ENCODE results near the gene MMP19.

Gene MMP19

GRCh38 chr12:55797068-55797467, 45.7 kb downstream of the MMP19 start:
- FAIRE-seq (no peak), DNase-seq (ENCODE audit: insufficient read length, low spot score) (no peak)
- TF ChIP-seq POLR2AphosphoS5 (IDR thresholded peaks at IDR 0.05; ENCODE audit: low read depth, low read length) = no peak
- TF ChIP-seq POLR2A (IDR thresholded peaks at IDR 0.05; ENCODE audit: low read depth, low read length) = no peak
- no peak for TF ChIP-seq TAF1 (IDR thresholded peaks at IDR 0.05; ENCODE audit: low read depth, low read length)
- TF ChIP-seq SPI1 (IDR thresholded peaks at IDR 0.05; ENCODE audit: low read depth, low read length) = no peak
- TF ChIP-seq POU2F2 (IDR thresholded peaks at IDR 0.05; ENCODE audit: low read depth, low read length) = no peak
- no peak for TF ChIP-seq PAX5 (IDR thresholded peaks at IDR 0.05; ENCODE audit: insufficient read depth, low read length, severe bottlenecking)

- DNase-seq (ENCODE audit: insufficient read length, low spot score) (no peak), FAIRE-seq (no peak)
- TF ChIP-seq POLR2A (IDR thresholded peaks at IDR 0.05; ENCODE audit: low read depth, low read length) (no peak), POU2F2 (IDR thresholded peaks at IDR 0.05; ENCODE audit: low read depth, low read length) (no peak), TAF1 (IDR thresholded peaks at IDR 0.05; ENCODE audit: low read depth, low read length) (no peak), SPI1 (IDR thresholded peaks at IDR 0.05; ENCODE audit: low read depth, low read length) (no peak), POLR2AphosphoS5 (IDR thresholded peaks at IDR 0.05; ENCODE audit: low read depth, low read length) (no peak), PAX5 (IDR thresholded peaks at IDR 0.05; ENCODE audit: insufficient read depth, low read length, severe bottlenecking) (no peak)
Observed at GRCh38 chr12:55795950-55796349, 46.8 kb downstream of the MMP19 start.

- TF ChIP-seq PAX5 (IDR thresholded peaks at IDR 0.05; ENCODE audit: insufficient read depth, low read length, severe bottlenecking) = no peak
- TF ChIP-seq SPI1 (IDR thresholded peaks at IDR 0.05; ENCODE audit: low read depth, low read length) = no peak
- TF ChIP-seq TAF1 (IDR thresholded peaks at IDR 0.05; ENCODE audit: low read depth, low read length) = no peak
- no peak for TF ChIP-seq POLR2A (IDR thresholded peaks at IDR 0.05; ENCODE audit: low read depth, low read length)
- TF ChIP-seq POU2F2 (IDR thresholded peaks at IDR 0.05; ENCODE audit: low read depth, low read length) = no peak
- TF ChIP-seq POLR2AphosphoS5 (IDR thresholded peaks at IDR 0.05; ENCODE audit: low read depth, low read length) = no peak
- no peak for FAIRE-seq
- DNase-seq (ENCODE audit: insufficient read length, low spot score) = no peak
Observed at GRCh38 chr12:55789893-55790292, 52.8 kb downstream of the MMP19 start.

- DNase-seq (ENCODE audit: insufficient read length, low spot score) (no peak), FAIRE-seq (no peak)
- TF ChIP-seq SPI1 (IDR thresholded peaks at IDR 0.05; ENCODE audit: low read depth, low read length) (no peak), POU2F2 (IDR thresholded peaks at IDR 0.05; ENCODE audit: low read depth, low read length) (no peak), TAF1 (IDR thresholded peaks at IDR 0.05; ENCODE audit: low read depth, low read length) (no peak), POLR2AphosphoS5 (IDR thresholded peaks at IDR 0.05; ENCODE audit: low read depth, low read length) (no peak)
Observed at GRCh38 chr12:55789171-55789570, 53.6 kb downstream of the MMP19 start.

GRCh38 chr12:55788546-55788945, 54.2 kb downstream of the MMP19 start:
- no peak for DNase-seq (ENCODE audit: insufficient read length, low spot score)
- TF ChIP-seq POLR2A (IDR thresholded peaks at IDR 0.05; ENCODE audit: low read depth, low read length) = no peak
- TF ChIP-seq POLR2AphosphoS5 (IDR thresholded peaks at IDR 0.05; ENCODE audit: low read depth, low read length) = no peak
- no peak for TF ChIP-seq SPI1 (IDR thresholded peaks at IDR 0.05; ENCODE audit: low read depth, low read length)
- no peak for TF ChIP-seq TAF1 (IDR thresholded peaks at IDR 0.05; ENCODE audit: low read depth, low read length)
- TF ChIP-seq PAX5 (IDR thresholded peaks at IDR 0.05; ENCODE audit: insufficient read depth, low read length, severe bottlenecking) = no peak
- no peak for TF ChIP-seq POU2F2 (IDR thresholded peaks at IDR 0.05; ENCODE audit: low read depth, low read length)
- FAIRE-seq = no peak

All from GM12891 (cell line).